PC-3 (cell line): ENCODE data around the gene MYLK4. TPM values are rescaled to one million over a fixed set of nuclear protein-coding genes. Genes with fewer than 3 reads are reported as not detected.

Experiments used
- ATAC-seq: fragments of 200-7000 bp; cut with Tn5 transposase; 2 replicates; pipeline ENCODE4 v1.9.1; 2020; ENCODE audit warnings: mild to moderate bottlenecking, moderate library complexity
- BruUV-seq: library from RNA; stranded (reverse); fragments of 400-500 nt; replicated peaks from 2 replicates; lab custom pipeline; 2021; lab: Mats Ljungman, UMichigan
- CTCF ChIA-PET: fragments of 300-600 bp; sonication (Branson Sonifier 250); formaldehyde crosslinking; loops from one replicate; lab custom pipeline; 2022; ENCODE audit warnings: antibody characterized with exemption; lab: Charles Lee
- POLR2A ChIA-PET: fragments of 300-600 bp; sonication (Branson Sonifier 250); formaldehyde crosslinking; loops from one replicate; lab custom pipeline; 2022; ENCODE audit warnings: antibody characterized with exemption; ENCODE audit not compliant: unreplicated experiment; lab: Charles Lee
- DNase-seq: peaks from one replicate; pipeline ENCODE4 v3.0.0-alpha.2; 2015
- H2AFZ ChIP-seq: fragments of 300-600 bp; sonication (generic); 2 replicates; pipeline ENCODE4 v1.6.0; 2016; ENCODE audit warnings: antibody characterized with exemption, low read length
- H3F3A ChIP-seq: fragments of 300-600 bp; sonication (generic); one replicate; pipeline ENCODE4 v1.6.0; 2017; ENCODE audit warnings: antibody characterized with exemption, low read length, control low read depth, mild to moderate bottlenecking; ENCODE audit not compliant: unreplicated experiment
- H3K27ac ChIP-seq: fragments of 300-600 bp; sonication (generic); 2 replicates; pipeline ENCODE4 v1.5.1; 2016; ENCODE audit warnings: mild to moderate bottlenecking, low read length
- H3K27me3 ChIP-seq: fragments of 300-600 bp; sonication (generic); 2 replicates; pipeline ENCODE4 v1.6.1; 2016; ENCODE audit warnings: low read length, mixed read lengths
- H3K36me3 ChIP-seq: fragments of 300-600 bp; sonication (generic); 2 replicates; pipeline ENCODE4 v1.6.1; 2016; ENCODE audit warnings: low read depth, mixed run types, low read length, mixed read lengths
- H3K4me1 ChIP-seq: fragments of 300-600 bp; sonication (generic); 2 replicates; pipeline ENCODE4 v1.5.1; 2016; ENCODE audit warnings: low read length; ENCODE audit not compliant: insufficient read depth
- H3K4me2 ChIP-seq: fragments of 300-600 bp; sonication (generic); 2 replicates; pipeline ENCODE4 v1.6.0; 2016; ENCODE audit warnings: low read length
- H3K4me3 ChIP-seq: fragments of 300-600 bp; sonication (generic); 2 replicates; pipeline ENCODE4 v1.5.1; 2016; ENCODE audit warnings: mild to moderate bottlenecking, low read length, mixed read lengths
- H3K79me2 ChIP-seq: fragments of 300-600 bp; sonication (generic); 2 replicates; pipeline ENCODE4 v1.6.1; 2017; ENCODE audit warnings: low read length, mixed read lengths
- H3K9ac ChIP-seq: fragments of 300-600 bp; sonication (generic); 2 replicates; pipeline ENCODE4 v1.6.0; 2016; ENCODE audit warnings: mild to moderate bottlenecking, low read length
- H3K9me2 ChIP-seq: fragments of 300-600 bp; sonication (generic); replicated peaks from 2 replicates; pipeline ENCODE4 v1.6.1; 2016; ENCODE audit warnings: mixed run types, low read length, mixed read lengths
- H3K9me3 ChIP-seq: fragments of 300-600 bp; sonication (generic); 2 replicates; pipeline ENCODE4 v1.6.1; 2016; ENCODE audit warnings: low read length, mixed read lengths
- H4K20me1 ChIP-seq: fragments of 300-600 bp; sonication (generic); 2 replicates; pipeline ENCODE4 v1.6.1; 2016; ENCODE audit warnings: low read length, mixed read lengths
- CTCF ChIP-seq: fragments of 300-600 bp; sonication (generic); conservative IDR thresholded peaks from 2 replicates; pipeline ENCODE4 v1.5.1; 2017; ENCODE audit warnings: antibody characterized with exemption, low read depth, mild to moderate bottlenecking, low read length
- EZH2 ChIP-seq: fragments of 300-600 bp; sonication (generic); IDR thresholded peaks from one replicate; pipeline ENCODE4 v1.6.1; 2017; ENCODE audit warnings: antibody characterized with exemption, mild to moderate bottlenecking, low read length; ENCODE audit not compliant: unreplicated experiment
- EZH2phosphoT487 ChIP-seq: fragments of 300-600 bp; sonication (generic); IDR thresholded peaks from 2 replicates; pipeline ENCODE4 v1.6.1; 2018; ENCODE audit warnings: mild to moderate bottlenecking, antibody characterized with exemption, low read length, borderline replicate concordance
- intact Hi-C: fragments of 100-400 bp; cut with micrococcal nuclease; formaldehyde crosslinking; loops from 2 replicates; pipeline ENCODE4 v1.9.0; 2023
- total RNA-seq: library from RNA; depleted of rRNA; stranded (reverse); fragments of >200 nt; gene quantifications from 2 replicates; pipeline ENCODE4 v1.2.3, GENCODE V29; 2014

MYLK4 gene
- total RNA-seq, 1 experiment from 2014 or later = 0.11 TPM

- ATAC-seq (no peak), DNase-seq (no peak)
- H4K20me1 ChIP-seq = no peaks in the 10 kb centered on the region
- no peaks in the 10 kb centered on the region for H3K36me3 ChIP-seq
- POLR2A ChIA-PET = no interaction called here
- peaks cover 13% of the 10 kb centered on the region for H3K4me1 ChIP-seq
- BruUV-seq = no TSS peak
- H3K27ac ChIP-seq = no peak overlapping the region
- no peaks in the 10 kb centered on the region for H3K79me2 ChIP-seq
- H2AFZ ChIP-seq = no peak overlapping the region
- H3K4me3 ChIP-seq = no peak overlapping the region
- TF ChIP-seq EZH2 (no peak), CTCF (no peak), EZH2phosphoT487 (no peak)
- intact Hi-C loops = no loop called here
- no peaks in the 10 kb centered on the region for H3K9me2 ChIP-seq
- no peaks in the 10 kb centered on the region for H3K9me3 ChIP-seq
- H3F3A ChIP-seq = no peaks in the 10 kb centered on the region
- no peak overlapping the region for H3K9ac ChIP-seq
- CTCF ChIA-PET = no interaction called here
- H3K27me3 ChIP-seq = no peaks in the 10 kb centered on the region
- H3K4me2 ChIP-seq = no peak overlapping the region
Observed at GRCh38 chr6:2719093-2719455, 31.6 kb downstream of the MYLK4 start.

- H3K9me3 ChIP-seq = no peaks in the 10 kb centered on the region
- H3K27me3 ChIP-seq = no peaks in the 10 kb centered on the region
- no peak overlapping the region for H3K4me2 ChIP-seq
- ChIA-PET CTCF (no interaction called here), POLR2A (no interaction called here)
- no peaks in the 10 kb centered on the region for H3K79me2 ChIP-seq
- H3K27ac ChIP-seq = no peak overlapping the region
- H3K9ac ChIP-seq = no peak overlapping the region
- DNase-seq (no peak), ATAC-seq (no peak)
- no peak overlapping the region for H3K4me3 ChIP-seq
- peaks cover 18% of the 10 kb centered on the region for H3K4me1 ChIP-seq
- H3F3A ChIP-seq = no peaks in the 10 kb centered on the region
- H4K20me1 ChIP-seq = no peaks in the 10 kb centered on the region
- intact Hi-C loops = no loop called here
- H3K36me3 ChIP-seq = no peaks in the 10 kb centered on the region
- H3K9me2 ChIP-seq = no peaks in the 10 kb centered on the region
- no TSS peak for BruUV-seq
- TF ChIP-seq EZH2phosphoT487 = no peak
- no peak for TF ChIP-seq CTCF
- TF ChIP-seq EZH2 = no peak
- no peak overlapping the region for H2AFZ ChIP-seq
Observed at GRCh38 chr6:2718334-2719092, 32.2 kb downstream of the MYLK4 start.
